HG03439 (cell line): ENCODE measurements around the gene ITM2B.
"Not testable (repeated sequence)": the region's sequence is repeated elsewhere in the genome, so short reads cannot be mapped to it uniquely, and the experiment has no call there.

Experiments used
- ATAC-seq: cut with Tn5 transposase; IDR thresholded peaks from one replicate; pipeline ENCODE4 v1.9.1; 2021; ENCODE audit warnings: mild to moderate bottlenecking, moderate library complexity; ENCODE audit not compliant: unreplicated experiment

ITM2B gene

DNA sequence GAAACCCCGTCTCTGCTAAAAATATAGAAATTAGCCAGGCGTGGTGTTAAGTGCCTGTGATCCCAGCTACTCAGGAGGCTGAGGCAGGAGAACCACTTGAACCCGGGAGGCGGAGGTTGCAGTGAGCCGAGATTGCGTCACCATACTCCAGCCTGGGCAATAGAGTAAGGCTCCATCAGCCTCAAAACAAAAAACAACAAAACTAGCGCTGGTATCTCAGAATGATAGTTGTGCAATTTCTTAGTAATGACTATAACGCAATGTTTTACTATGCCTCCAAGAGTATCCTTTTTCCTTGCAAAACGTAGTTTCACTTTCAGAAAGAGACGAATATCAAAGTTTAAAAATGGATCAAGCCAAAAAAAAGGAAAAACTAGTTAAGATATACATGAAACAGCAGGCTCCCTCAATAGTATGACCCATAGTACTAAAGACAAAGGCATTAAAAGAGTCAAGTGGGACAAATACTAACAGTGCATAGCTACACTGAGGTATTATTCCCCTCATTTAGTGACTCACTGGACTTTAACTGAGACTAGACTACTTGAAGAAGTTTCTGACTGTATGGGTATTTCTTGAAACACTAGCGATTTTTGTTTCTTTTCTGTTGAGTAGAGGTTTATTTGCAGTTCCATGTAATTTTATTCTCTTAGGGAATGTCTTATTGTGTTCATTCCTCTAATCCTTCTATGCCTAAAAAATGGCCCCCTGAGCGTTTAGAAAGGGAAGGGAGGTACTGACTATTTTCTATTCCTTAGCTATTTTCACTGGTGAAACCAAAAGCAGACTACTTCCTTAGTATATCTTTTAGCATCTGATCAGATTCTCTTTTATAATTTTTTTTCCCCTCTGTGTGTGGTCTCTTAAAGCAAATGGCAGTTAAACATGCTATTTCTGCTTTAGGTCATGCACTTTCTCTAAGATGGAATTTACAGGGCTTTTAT is 10.4 kb upstream of the ITM2B start:
- no peak for ATAC-seq

DNA sequence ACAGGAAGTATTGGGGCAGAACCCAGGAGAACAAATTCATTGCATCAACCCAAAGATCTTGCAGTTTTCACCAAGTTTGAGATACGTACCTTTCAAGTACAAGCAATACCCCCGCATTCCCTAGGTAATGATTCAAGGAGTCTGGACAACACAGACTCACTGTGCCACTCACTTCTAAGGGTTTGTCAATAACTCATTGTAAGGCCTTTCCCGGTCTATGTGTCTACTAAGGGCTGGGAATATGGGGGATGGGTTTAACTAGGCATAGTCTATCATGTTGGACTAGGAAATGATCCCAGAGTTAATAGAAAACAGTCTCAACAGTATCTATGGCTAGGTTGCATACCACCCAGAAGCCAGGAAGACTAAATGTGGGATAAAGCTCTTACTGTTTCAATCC is 8.3 kb upstream of the ITM2B start:
- no peak for ATAC-seq

DNA sequence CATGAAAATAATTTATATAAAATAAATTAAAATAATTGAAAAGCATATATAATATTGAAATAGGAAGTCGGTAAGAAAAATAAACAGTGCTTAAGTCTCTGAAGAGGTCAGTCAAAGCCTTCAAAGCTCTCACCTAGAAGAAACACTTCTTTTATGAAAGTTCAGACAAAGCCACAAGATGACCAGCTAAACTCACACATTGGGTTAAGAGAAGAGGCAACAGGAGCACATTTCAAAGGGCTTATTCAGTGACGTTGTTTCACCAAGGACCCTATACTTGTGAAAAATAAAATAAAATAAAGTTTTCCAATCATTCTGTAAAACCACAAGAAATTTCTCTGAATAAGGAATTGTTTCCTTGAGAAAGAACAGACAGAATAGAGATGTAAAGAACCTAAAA is 2.5 kb upstream of the ITM2B start:
- no peak for ATAC-seq

DNA sequence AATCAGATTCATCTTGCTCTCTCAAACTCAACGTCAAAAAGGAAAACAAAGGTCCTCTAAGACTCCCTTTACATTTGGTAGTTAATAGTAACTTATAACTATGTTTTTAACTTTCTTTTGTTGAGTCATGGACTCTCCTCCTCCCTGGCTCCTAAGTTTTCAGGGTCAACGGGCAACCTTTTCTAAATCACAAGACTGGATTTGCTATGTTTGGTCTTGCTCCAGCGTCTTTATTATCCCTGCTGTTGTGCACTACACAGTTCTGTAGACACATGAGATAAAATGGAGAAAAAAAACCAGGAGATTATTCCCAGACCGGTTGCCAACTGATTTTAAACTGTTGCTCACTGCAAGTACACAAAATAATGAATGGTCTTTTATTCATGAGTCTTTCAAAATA is 1.9 kb upstream of the ITM2B start:
- ATAC-seq = no peak

DNA sequence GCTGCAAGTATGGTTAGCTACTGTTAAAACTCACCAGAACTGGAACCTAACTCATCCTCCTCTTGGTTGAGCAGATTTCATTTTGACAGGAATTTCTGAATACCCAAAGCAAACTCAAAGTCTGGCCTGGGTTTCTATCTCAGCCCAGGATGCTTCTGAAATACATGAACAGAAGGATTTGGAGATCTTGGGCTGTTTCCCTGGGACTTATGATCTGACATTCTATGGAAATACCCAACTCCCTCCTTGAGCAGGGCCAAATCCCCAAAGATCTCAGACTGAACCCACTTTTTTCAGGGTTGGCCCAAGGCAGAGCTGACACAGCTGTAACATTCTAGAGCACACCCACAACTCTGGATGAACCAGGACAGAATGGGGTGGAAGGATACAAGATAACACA is 1.1 kb upstream of the ITM2B start:
- ATAC-seq = no peak

DNA sequence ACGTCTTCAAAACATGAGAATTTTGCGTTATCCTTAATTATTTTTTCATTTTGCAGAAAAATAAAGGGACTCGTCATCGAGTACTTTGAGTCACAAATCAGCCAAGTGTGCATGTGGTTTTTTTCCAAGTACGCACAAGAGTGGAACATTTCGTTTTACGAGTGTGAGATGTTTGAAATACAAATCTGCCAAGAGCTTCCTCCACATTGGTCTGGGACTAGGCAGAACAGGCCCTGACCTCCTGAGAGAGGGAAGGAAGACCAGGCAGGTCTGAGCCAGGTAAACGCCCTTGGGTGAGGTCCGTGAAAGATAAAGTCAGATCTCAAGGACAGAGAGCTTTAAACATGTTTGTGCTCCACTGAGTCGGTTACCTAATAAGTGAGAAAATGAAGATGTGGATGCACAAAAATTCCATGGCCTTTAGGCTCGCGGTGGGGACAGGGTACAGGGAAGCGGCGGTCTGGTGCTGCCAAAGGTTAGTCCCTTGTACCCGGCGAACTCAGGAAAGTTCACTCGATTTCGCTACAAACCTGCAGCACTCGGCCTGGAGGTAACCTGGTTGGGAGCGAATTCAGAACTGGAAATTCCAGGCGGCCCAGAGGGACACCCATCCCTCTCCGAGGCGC is 473 bp upstream of the ITM2B start:
- no peak for ATAC-seq

DNA sequence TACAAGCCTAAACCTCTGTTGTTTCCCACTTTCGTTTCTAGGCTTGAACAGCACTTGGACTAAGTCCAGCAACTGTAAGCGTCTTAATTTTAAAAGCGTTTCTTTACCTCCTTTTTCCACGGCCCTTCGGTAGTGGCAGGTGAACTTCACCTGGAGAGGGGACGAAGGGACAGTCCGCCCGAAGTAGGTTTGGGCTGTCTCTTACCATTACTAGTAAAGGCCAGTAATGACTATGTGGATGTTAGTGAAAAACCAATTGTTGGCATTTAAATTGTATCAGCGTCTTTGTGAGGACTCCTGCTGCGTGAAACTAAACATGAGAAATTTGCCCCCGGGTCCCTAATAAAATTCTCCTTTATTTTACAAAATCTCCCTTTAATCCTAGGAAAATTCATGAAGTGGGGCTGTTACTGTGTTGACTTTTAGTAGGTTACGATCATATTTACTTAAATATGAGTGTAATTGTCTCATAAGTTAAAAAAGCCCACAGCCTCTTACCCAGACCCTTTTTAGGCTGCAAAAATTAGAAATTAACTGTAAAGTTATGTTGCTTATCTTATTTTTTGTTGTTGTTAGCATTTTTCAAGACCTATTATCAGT is 983 bp downstream of the ITM2B start:
- peak; percentile 5 for ATAC-seq

DNA sequence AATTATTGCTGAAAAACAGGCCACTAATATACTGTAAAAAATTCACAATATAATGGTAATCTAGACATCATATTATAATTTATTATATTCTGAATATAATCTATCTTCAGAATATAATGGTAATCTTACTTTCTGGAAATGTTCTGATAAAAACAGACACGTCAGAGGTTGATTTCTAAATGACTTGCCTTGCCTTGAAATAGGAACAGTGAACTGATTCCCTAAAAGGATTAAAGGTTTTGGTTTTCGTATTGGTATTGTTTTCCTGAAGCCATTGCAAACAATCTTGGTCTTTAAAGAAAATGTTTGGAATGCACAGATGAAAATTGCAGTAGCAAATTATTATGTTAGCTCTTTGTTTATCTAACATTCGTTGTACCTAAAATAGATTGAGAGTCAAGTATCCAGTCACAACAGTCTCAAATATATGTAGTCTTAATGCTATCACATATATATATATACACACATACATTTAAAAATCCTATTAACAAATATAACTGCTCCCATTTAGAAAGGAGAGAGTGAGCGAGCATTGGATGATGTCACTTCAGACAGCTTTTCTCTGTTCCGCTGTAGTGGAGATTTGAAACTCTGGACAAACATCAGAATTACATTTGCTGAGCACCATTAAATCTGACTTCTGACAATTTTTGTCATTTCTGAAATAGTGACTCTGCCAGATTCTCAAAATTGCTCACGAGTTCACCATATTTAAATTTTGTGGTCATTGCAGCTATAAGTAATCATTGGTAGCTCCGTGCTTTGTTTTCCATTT is 1.7 kb downstream of the ITM2B start:
- ATAC-seq = peak; percentile 40

DNA sequence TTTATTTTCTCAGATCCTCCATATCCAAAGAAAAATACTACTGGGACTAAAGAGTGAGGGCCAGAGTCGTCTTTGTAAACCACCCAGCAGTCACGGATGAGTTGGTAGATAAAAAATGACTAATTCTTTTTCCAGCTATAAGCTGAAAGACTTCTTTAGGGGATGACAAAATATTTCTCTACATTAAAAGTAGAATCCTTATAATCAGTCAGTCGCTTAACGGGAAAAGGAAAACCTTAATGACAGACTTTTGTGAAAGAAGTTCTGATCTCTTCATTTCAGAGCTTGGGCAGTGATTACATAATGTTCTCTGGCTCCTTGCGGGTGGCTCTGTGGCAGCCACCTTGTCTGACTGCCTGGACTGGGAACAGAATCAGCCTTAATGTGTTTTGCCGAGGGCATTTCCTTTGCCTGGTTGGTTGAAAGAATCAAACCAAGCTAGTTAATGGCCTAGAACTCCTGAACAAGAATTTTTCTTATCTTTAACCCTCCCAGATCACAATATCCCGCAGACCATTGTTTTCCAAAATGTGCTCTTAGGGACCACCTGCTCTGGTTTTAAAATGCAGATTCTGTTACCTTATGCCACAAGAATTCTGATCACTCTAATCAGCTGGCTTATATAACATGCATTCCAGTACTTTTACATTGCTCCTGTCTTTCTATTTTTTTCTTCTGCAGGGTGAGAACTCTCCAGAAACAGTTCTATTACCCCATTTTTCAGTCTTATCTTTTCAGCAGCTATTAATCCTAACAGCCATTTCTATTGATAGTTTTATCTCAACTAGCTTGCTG is 2.5 kb downstream of the ITM2B start:
- no peak for ATAC-seq

DNA sequence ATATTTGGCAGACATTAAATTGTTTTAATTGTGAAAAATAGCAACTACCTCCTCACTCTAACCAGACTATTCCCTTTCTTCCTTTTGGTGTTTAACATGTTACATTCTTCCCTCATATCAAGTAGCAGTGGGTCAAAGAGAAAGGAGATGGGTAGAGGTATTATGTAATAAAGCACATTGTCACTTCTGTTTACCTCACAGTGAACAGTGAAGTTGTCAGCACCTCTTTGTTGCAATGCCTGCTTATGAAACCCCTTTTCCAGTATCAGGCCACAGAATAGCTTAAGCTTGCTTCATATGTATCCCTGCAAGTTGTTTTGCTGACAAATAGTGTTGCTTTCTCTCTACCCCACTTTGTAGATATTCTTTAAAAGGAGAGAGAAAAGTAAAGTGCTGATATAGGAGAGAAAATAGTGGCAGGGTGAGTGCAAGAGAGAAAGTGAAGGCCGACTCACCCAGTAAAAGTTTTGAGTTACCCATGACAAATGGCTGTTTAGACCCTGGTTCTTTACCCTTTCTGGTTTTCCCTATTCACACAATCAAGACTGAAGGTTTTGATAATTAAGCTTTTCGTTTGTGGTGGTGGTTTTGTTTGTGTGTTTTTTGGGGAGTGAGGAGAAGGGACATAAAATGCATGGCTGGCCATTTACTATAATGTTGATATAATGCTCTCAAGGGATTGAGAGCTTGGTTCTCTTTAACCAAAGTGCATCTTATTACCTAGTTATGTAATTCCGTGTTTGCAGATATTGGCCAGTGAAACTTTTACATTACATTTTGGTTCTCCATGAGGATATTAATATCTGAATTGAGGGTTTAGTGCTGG is 3.7 kb downstream of the ITM2B start:
- no peak for ATAC-seq

DNA sequence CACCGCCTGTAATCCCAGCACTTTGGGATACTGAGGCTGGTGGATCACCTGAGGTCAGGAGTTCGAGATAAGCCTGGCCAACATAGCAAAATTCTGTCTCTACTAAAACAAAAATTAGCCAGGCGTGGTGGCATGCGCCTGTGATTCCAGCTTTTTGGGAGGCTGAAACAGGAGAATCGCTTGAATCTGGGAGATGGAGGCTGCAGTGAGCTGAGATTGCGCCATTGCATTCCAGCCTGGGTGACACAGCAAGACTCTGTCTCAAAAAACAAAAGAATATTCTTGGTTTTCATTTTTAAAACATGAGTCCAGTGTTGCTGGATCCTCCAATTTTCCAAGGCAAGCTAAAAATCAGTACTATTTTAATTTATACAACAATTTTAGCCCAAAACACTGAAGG is 6.4 kb downstream of the ITM2B start:
- ATAC-seq = not testable (repeated sequence)

DNA sequence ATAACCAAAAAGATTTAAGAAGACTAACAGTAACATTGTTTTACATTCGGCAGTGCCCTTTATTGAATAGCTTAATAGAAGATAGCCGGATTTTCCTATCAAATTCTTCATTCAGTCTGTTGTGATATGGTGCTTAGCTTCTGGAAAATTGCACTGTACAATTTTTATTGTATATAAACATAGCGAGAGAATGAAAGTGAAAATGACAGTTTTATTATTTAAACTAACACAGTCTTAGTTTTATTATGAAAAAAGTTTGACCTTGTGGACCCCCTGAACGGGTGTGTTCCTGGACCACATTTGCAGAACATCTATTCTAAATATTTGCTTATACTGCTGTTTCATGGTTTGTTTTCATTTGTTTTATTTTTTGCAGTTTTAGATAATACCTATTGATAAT is 8.6 kb downstream of the ITM2B start:
- ATAC-seq = no peak

DNA sequence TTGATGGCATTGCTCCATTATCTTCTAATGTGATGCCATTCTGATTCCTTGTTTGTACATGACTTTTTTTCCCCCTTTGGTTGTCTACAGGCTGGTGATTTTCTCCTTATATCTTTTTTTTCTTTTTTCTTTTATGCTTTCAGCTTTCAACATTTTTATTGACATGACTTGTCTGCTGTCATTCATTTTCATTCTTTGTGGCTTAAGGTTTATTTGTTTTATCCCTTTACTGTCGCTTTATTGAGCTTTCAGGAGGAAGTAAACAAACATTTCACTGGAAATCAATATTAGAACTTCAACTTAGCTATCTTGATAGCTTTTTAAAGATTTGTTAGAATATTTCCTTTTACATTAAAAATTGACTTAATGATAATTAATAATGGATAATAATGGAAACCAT is 9.7 kb downstream of the ITM2B start:
- no peak for ATAC-seq

DNA sequence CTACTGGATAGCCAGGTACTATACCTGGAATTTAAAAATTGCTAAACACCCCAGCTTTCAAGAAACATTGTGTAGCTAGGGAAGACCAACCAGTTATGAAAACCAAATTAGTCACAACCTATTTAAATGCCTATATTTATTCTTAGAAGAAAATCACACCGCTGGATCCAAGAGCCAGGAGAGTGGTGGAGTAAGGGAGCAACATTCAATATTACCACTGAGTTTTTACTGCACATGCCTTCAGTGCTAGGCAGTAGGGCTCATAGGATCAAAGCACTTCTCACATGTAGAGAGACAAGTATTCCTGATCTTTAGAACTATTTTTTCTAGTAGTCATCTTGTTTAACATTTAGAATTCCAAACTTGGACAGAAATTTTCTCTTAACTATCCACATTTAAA is 11.2 kb downstream of the ITM2B start:
- no peak for ATAC-seq

DNA sequence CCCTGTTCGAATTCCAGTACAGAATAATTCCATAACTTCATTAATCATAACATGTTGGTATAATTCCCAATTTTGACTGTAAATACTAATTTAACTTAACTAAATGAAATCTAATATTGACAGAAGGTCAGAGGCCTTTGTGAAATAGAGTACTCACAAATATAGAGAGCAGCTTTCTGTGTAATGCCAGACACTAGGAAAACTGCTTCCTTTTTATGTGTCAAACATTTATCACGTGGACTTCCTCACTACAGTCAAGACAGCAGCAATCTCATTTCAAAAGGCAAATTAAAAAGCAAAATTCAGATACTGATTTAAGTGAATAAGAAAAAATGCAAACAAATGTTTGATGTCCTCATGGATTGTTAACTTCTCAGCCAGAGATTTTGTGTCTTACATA is 13.1 kb downstream of the ITM2B start:
- no peak for ATAC-seq

DNA sequence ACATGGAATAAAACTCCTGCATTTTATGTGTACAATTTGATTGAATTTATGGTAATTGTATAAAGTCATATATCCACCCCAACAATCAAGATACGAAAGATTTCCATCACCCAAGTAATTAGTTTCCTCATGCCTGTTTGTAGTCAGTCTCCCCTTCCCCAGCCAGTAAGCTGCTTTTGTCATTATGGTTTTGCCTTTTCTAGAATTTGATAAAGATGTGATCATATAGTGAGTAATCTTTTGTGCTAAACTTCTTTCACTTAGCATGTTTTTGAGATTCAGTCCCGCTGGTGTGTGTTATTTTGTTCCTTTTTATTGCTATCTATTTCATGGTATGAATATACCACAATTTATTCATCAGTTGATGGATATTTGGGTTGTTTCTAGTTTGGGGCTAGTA is 16.0 kb downstream of the ITM2B start:
- ATAC-seq = no peak

DNA sequence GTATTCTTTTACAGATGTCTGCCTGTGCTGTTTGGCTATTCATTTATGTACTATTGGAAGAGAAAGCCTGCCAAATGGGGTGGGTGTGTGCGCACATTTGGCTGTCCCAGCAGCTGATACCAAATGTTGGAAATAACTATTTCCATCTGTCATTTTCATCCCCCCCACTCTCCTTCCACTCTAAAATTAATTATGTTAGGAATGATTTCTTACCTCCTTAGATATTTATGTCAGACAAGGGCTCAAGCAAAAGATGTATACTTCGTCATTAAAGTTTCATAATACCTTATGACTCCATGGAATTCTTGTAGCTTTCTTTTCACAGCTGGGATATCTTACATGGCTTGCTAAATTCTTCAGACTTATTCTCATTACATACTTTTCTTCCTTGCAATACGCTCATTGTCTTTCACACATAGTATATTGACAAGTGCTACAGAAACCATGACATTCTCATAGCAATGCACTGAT is 18.6 kb downstream of the ITM2B start:
- ATAC-seq = no peak

DNA sequence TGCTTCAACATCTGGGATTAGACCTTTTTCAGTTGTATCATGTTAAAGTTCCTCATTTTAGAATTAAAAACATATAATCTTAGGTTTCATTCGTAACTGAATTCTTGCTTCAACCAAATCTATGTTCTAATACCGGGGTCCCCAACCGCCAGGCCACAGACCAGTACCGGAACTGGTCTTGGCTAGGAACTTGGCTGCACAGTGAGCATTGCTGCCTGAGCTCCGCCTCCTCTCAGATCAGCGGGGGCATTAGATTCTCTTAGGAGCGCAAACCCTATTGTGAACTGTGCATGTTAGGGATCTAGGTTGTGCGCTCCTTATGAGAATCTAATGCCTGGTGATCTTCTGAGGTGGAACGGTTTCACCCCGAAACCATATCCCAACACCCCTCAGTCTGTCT is 19.2 kb downstream of the ITM2B start:
- ATAC-seq = no peak

DNA sequence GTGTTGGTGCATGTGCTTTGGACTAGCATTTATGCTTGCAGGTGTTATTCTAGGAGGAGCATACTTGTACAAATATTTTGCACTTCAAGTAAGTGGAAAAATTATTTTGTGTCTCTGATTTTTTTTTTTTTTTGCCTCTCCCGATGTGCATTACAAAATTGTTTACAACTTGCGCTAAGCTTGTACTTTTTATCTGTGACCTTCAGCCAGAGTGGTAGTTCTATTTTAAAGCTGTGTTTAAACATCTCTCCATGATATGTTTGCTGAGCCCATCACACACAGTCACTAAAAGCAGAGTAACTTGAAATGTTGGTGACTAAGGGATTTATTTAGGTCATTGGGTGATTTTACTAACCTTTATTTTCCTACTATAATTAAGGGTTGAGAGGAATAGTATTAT is 20.8 kb downstream of the ITM2B start:
- no peak for ATAC-seq

DNA sequence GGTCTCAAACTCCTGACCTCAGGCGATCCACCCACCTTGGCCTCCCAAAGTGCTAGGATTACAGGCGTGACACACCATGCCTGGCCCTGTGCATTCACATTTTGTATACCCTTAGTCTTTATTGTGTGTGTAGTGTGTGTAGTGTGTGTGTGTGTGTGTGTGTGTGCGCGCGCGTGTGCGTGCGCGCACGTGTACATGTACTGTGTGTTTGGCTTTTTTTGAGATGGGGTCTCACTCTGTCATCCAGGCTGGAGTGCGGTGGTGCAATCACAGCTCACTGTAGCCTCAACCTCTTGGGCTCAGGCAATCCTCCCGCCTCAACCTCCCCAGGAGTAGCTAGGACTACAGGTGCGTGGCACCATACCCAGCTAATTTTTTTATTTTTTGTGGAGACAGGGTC is 22.1 kb downstream of the ITM2B start:
- no peak for ATAC-seq
